ENCODE results near the gene PAM16. TPM values are rescaled to one million over a fixed set of nuclear protein-coding genes. Genes with fewer than 3 reads are reported as not detected.
A peak's percentile ranks its signal among the peaks of the same experiment; 100 is the strongest.
"Not testable (repeated sequence)": the region's sequence is repeated elsewhere in the genome, so short reads cannot be mapped to it uniquely, and the experiment has no call there.

Gene PAM16
- total RNA-seq, 1 donor, result 26.9 TPM

DNA sequence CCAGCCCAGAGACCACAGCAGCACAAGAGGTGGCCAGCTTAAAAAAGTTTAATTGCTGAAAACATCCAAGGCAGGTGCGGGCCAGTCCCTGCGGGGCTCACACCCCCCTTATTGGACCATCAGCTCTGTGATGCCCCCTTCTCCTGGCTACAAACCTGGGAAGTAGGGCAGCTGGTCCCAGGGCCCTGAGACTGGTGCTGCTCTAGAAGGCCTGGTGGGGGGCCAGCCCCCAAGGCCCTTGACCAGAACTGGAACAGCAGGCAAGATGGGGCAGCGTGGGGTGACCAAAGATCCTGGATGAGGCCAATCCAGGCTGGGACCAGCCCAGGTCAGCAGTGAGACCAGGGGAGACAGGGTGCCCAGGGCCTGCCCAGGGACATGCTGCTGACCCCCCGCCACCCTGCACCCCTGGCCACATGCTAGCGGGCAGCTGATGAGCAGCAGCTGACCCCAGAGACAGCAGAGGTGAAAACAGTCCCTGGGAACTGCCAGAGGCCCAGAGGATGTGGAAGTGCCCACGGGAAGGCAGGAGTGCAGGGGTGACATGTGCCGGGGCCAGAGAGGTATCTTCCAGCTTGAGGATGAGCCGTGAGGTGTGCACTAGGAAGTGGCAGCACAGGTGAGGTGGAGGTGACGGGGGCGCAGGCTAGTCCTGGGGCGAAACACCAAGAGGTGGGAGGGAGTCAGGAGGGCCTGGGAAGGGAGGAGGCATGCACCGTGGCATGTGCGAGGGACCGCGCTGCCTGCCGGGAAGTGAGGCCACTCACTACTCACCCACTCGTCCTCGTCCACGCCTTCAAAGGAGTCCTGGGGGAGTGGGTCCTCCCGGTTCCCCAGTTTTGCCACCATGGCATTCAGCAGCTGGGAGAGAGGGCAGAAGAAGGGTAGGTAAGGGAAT is 3.6 kb upstream of the PAM16 start:
- DNase-seq (ENCODE audit: low read depth in 2 of 3, low spot score in 2 of 3), result no peak

DNA sequence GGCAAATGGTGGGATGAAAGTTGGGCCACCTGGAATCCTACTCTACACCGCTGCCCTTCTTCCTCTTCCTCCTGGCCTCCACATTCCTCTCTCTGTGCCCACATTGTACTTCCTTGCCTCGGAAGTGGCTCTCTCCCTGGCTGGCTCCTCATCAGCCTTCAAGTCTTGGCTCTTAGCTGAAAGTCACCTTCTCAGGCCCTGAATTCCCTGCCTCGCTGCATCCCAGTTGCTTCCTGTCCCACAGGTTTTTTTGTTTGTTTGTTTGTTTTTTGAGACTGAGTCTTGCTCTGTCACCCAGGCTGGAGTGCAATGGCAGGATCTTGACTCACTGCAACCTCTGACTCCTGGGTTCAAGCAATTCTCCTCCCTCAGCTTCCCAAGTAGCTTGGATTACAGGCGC is 2.6 kb upstream of the PAM16 start:
- no peak for DNase-seq (ENCODE audit: low read depth in 2 of 3, low spot score in 2 of 3)

DNA sequence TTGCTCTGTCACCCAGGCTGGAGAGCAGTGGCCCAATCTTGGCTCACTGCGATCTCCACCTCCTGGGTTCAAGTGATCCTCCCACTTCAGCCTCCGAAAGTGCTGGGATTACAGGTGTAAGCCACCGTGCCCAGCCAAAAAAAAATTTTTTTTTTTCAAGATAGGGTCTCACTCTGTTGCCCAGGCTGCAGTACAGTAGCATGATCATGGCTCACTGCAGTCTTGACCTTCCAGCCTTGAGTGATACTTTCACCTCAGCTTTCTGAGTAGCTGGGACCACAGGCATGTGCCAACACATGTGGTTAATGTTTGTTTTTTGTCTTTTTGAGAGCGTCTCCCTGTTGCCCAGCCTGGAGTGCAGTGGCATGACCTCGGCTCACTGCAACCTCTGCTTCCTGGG is 1.7 kb upstream of the PAM16 start:
- DNase-seq (ENCODE audit: low read depth in 2 of 3, low spot score in 2 of 3), result no peak

DNA sequence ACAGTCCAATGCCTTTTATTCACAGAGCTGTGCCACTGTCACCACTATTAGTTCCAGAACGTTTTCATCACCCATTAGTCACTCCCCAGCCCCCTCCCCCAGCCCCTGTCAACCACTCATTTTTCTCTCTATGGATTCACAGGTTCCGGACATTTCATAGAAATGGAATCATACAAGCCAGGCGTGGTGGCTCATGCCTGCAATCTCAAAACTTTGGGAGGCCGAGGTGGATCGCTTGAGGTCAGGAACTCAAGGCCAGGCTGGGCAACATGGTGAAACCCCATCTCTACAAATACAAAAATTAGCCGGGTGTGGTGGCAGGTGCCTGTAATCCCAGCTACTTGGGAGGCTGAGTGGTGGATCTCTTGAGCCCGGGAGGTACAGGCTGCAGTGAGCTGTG is 759 bp upstream of the PAM16 start:
- no peak for DNase-seq (ENCODE audit: low read depth in 2 of 3, low spot score in 2 of 3)

DNA sequence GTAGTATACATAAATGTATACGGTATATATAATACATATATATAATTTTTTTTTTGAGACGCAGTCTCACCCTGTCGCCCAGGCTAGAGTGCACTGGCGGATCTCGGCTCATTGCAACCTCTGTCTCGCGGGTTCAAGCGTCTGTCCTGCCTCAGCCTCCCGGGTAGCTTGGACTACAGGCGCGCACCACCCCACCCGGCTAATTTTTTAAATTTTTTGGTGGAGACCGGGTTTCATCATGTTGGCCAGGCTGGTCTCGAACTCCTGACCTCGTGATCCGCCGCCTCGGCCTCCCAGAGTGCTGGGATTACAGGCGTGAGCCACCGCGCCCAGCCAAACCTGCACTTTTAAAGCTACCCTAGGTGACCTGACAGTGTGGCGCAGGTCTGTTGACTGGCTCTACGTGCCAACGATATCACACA is 745 bp downstream of the PAM16 start:
- DNase-seq (ENCODE audit: low read depth in 2 of 3, low spot score in 2 of 3), result no peak

DNA sequence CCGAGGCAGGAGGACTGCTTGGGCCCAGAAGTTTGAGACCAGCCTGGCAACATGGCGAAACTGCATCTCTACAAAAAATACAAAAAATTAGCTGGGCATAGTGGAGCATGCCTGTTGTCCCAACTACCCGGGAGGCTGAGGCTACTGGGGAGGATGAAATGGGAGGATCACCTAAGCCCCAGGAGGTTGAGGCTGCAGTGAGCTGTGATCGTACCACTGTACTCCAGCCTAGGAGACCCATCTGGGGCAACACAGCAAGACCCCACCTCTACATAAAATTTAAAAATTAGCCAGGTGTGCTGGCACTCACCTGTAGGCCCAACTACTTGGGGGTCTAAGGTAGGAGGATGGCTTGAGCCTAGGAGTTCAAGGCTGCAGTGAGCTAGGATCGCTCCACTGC is 1.8 kb downstream of the PAM16 start:
- DNase-seq (ENCODE audit: low read depth in 2 of 3, low spot score in 2 of 3), result no peak

DNA sequence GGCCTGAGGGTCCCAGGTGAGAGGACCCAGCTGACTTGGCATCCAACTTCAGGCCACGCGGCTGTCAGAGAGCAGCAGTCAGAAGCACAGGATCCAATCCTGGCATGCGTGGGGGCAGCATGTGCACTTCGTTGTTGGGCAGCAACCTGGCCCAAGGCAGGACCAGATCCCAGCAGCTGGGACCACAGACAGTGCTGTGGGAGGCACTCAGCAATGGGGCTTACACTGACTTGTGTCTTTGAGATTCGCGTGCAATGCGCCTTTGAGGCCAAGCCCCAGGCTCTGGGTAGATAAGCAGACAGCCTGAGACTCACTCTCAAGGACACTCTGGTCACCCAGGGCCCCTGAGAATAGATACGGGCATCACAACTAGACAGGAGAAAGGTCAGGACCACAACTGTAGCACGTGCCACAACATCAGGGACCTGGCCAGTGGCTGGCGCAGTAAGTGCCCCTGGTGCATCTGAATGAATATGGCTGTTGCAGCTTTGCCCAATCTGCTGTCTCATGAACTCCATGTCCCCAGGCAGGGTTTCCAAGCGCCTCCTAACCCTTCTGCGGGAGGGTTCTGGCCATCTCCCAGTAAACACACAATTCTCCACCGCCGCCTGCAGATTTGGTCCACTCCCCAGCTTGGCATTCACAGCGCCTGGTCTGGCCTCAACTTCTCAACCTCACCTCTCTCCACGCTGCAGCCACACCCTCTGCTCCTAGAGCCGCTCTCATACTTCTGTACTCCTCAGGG is 3.2 kb downstream of the PAM16 start:
- no peak for DNase-seq (ENCODE audit: low read depth in 2 of 3, low spot score in 2 of 3)

DNA sequence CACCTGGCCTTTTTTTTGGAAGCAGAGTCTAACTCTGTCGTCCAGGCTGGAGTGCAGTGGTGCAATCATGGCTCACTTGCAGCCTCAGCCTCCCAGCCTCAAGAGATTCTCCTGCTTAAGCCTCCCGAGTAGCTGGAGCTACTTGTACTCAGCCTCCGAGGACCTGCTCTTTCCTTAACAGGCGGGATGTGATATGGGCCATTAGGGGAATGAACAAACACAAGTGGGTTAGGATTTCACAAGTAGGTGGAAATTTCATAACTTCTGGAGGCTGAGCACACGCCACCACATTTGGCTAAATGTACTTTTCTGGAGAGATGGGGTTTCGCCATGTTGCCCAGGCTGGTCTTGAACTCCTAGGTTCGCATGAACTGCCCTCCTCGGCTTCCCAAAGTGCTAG is 4.1 kb downstream of the PAM16 start:
- no peak for DNase-seq (ENCODE audit: low read depth in 2 of 3, low spot score in 2 of 3)

DNA sequence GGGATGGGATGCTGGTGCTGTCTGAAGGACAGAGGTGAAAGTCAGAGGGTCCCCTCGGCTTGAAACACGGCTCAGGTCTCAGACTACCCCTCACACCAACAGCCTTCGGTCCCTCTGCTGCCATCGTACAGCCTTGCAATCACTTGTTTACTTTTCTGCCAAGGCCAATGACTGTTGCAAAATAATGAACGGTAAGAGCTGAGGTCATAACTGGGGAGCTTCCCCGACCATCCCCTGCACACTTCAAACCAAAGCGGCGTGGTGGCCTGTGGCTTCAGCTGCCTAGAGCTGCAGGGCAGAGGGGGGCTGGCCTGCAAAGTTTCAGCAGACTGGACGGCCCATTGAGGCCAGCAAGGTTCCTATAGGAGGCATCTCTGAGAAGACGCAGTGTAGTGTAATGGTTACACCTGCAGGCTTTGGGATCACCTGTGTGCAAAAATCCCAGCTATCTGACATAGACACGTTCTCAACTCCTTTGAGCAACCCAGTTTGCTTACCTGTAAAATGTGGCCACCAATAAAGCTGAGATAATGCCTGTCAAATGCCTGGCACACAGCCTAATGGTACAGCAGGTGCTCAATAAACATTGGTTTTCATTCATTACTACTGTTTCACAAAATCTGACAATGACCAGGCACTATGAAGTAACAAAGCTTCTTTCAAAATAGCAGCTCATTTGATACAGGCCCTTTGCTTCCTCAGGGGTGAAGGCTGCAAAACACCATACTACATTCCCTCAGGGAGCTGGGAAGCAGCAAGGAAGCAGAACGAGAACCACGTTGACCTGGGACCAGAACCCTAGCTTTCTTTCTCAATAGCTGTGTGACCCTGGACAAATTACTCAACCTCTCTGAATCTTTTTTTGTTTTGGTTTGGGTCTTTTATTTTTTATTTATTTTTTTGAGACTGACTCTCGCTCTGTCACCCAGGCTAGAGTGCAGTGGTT is 5.0 kb downstream of the PAM16 start:
- no peak for DNase-seq (ENCODE audit: low read depth in 2 of 3, low spot score in 2 of 3)

DNA sequence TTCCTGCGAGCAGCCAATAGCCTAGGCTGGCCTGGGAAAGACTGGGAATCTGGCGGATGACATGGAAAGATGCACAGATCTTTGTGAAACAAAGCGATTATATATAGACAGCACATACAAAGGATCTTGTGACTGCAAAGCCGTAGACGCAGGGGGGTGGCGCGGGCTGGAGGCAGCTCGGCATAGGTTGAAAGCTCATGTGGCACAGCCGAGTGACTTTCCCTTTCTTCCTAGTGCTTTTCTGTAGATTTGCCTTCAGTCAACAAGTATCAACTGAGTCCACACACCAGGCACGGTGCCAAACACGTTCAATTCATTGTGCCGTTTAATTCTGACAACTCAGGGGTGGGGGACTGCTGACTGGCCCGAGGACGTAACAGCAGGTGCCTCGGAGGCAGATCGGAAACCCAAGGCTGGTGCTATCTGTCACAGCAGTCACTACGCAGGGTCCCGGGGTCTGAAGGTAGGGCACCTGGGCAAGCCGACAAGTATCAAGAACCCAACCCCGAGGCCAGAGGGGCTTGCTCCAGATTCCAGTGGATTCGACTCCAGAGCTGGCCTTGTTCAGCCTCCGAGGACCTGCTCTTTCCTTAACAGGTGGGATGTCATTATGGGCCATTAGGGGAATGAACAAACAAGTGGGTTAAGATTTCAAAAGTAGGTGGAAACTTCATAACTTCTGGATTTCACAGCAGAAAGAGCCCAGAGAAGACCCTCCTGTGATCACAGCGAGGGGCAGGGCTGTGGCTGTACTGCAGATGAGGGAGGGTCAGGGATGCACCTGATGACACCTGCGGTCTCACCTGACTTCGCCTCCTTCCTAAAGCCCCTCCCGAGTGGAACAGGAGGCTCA is 5.9 kb downstream of the PAM16 start:
- no peak for DNase-seq (ENCODE audit: low read depth in 2 of 3, low spot score in 2 of 3)

DNA sequence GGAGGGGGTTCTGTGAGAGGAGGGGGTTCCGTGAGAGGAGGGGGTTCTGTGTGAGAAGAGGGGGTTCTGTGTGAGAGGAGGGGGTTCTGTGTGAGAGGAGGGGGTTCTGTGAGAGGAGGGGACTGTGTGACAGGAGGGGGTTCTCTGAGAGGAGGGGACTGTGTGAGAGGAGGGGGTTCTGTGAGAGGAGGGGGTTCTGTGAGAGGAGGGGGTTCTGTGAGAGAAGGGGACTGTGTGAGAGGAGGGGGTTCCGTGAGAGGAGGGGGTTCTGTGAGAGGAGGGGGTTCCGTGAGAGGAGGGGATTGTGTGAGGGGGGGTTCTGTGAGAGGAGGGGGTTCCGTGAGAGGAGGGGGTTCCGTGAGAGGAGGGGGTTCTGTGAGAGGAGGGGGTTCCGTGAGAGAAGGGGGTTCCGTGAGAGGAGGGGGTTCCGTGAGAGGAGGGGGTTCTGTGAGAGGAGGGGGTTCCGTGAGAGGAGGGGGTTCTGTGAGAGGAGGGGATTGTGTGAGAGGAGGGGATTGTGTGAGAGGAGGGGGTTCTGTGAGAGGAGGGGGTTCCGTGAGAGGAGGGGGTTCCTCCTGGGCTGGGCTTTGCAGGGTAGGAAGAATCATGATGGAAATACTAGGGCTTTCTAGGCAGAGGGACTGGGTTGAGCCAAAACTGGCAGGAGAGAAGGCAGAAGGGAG is 6.7 kb downstream of the PAM16 start:
- DNase-seq (ENCODE audit: low read depth in 2 of 3, low spot score in 2 of 3), result not testable (repeated sequence)

DNA sequence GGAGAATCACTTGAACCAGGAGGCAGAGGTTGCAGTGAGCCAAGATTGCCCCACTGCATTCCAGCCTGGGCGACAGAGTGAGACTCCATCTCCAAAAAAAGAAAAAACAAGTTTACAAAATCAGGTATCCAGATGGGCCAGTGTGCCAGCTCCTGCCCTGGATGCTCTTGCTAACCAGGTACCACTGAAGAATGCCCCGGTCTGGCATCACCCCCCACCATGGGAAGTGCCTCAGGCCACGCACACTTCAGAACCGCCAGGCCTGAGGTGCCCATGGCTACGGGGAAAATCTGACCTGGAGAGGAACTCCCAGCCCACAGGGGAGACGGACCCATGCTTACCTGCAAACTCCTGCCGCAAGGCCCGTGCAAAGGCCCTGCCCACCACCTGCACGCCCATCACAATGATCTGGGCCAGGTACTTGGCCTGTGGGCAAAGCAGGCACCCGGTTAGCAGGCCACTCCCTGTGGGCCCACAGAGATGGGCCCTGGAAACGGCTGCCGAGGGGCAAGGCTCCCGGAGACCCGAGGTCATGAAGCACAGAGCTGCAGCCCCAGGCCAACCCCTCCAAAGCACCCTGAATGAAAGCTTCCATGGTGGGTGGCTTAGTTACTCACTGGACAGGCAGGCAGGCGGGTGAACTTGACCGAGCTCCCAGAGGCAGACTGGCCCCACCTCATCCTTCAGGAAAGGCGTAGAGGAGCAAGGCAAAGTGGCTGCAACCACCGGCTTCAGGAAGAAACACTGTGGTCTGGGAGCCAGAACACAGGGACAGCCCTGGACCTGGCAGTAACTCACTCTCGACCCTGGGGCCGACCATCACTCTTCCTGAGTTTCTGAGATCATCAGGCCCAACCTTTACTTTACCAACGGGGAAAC is 8.0 kb downstream of the PAM16 start:
- no peak for DNase-seq (ENCODE audit: low read depth in 2 of 3, low spot score in 2 of 3)

DNA sequence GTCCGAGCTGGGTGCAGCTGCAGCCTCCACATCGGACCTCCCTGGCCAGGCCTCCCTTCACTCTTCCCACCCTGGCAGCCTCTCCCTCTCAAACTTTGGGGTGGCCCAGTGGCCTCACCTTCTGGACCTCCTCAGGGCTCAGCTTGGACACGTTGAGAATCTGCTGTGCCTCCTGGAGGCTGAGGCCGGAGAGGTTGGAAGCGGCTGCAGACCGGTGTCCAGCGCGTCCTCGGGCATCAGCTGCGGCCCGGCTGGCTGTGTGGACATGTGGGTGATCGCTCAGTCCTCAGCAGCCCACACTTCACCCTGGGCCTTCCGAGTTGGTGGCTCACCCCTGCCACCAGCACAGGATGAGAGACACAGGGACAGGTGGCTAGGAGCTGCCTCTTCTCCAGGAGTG is 9.9 kb downstream of the PAM16 start:
- DNase-seq (ENCODE audit: low read depth in 2 of 3, low spot score in 2 of 3), result no peak

DNA sequence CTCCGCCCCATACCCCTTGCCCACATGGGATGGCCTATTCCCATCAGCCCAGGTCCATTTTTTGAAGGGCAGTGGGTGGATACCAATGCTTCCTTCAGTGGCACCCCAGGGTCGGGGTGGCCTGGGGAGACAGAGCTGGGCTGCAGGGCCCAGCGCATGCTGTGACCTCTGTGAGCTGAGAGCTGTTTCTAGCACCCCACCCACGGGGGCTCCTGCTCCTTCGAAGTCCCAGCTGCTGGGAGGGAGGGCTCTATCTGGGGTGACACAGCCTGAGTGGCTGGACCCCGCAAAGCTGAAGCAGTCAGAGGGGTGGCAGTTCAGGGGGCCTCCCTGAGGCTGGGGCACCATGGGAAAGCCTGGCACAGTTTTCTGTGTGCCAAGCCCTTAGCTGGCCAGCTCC is 10.7 kb downstream of the PAM16 start:
- no peak for DNase-seq (ENCODE audit: low read depth in 2 of 3, low spot score in 2 of 3)

DNA sequence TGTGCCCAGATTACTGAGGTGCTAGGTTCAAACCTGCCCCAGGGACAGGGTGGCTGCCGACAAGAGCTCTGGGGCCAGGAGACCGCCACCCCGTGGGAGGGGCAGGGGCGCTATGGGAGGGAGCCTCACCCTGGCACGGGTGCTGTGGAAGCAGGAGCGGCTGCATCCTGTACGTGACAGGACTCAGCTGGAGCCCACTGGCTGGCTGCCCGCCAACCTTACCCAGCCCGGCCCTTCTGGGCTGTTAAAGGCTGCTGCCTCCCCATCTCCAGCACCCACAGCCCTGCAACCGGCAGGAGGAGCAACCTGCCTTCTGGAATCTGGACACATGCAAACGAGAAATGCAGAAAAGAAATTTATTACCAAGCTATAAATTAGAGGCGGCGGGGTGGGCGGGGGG is 11.2 kb downstream of the PAM16 start:
- peak in 2 of 3 donors; percentile 41 to 79 for DNase-seq (ENCODE audit: low read depth in 2 of 3, low spot score in 2 of 3)

DNA sequence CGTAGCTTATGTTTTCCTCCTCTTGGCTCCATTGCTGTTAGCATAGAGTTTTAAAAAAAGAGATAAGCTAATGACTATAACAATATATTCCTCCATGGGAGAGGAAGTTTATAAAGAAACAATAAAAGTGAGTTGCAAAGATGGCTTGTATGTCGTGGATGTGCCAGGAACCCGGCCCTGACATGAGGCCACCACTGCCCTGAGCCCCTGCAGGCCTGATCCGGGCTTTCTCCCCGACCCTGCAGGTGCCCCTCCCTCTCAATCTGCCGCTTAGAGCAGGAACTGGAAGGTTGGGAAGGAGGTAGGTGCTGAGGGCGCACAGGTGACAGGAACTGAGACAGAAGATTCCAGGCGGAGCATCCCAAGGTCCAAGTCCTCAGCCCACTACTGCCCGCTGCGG is 11.7 kb downstream of the PAM16 start:
- DNase-seq (ENCODE audit: low read depth in 2 of 3, low spot score in 2 of 3), result no peak

DNA sequence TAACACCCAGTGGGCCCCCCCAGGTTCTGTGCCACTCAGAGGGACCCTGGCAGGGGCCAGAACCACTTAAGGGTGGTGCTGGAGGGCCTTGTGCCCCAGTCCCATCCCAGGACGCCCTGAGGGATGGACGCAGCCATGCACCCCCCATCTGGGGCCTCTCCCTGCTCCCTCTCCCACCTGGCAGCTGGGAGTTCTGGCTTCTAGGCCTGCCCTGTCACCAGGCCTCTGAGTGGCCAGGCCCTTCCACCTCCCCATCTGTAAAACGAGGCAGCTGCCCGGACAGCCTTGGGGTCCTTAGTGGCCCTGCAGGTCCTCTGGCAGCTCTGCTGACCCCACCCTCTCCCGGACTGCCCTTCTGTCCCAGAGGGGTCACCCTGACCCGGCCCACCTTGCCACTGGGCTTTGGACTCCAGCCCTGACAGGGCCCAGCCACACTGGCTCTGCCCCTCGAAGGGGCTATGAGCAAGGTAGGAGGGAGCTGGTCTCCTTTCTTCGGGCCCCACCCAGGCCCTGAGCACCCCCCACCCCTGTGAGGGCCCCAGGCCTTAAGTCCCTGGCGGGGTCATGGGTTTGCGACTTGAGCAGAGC is 12.3 kb downstream of the PAM16 start:
- DNase-seq (ENCODE audit: low read depth in 2 of 3, low spot score in 2 of 3), result no peak

DNA sequence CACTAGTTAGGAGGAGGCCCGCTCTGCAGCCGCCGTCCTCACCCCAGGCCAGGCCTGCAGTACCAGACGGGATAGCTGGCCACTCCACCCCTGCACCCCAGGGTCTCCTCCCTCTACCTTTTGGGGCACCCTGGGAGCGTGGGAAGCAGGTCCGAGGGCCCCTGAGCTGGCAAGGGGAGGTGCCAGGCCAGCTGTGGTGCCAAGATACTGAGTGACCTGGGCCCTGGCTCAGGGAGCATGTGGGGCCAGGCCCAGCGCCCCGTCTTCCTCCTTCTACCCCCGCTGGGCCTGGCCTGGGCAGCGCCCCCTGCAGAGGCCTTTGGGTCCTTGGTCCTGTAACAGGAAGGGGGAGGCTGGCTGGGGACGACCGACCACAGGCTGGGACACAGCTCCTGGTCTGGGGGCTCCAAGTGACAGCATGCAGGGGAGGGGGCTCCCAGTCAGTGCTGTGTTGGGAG is 13.0 kb downstream of the PAM16 start:
- no peak for DNase-seq (ENCODE audit: low read depth in 2 of 3, low spot score in 2 of 3)
